Right cardiac atrium (tissue), 5 donors: ENCODE measurements around the gene CHAF1A. TPM values are rescaled to one million over a fixed set of nuclear protein-coding genes. Genes with fewer than 3 reads are reported as not detected.
A peak's percentile ranks its signal among the peaks of the same experiment; 100 is the strongest.

Source experiments
- ATAC-seq, 2 donors: fragments of 200-7000 bp; cut with Tn5 transposase; one replicate each; pipeline versions ENCODE4 v1.8.0 to v1.9.1; 2020; ENCODE audit warnings: moderate library complexity in 2 of 2, mild to moderate bottlenecking in 1 of 2
- DNase-seq, 3 donors: peaks; one replicate each; pipeline ENCODE4 v3.0.0-alpha.2; 2020
- H3K27ac ChIP-seq: one replicate; pipeline ENCODE4 v1.5.1; 2013; ENCODE audit warnings: mild to moderate bottlenecking, low read length, control low read depth, moderate library complexity
- H3K27me3 ChIP-seq: one replicate; pipeline ENCODE4 v1.6.1; 2013; ENCODE audit not compliant: control insufficient read depth, insufficient read depth
- H3K4me1 ChIP-seq: one replicate; pipeline ENCODE4 v1.6.1; 2013; ENCODE audit warnings: low read length; ENCODE audit not compliant: control insufficient read depth, insufficient read depth
- H3K4me3 ChIP-seq: one replicate; pipeline ENCODE4 v1.5.1; 2013; ENCODE audit warnings: low read length, control low read depth
- H3K9me3 ChIP-seq: one replicate; pipeline ENCODE4 v1.6.1; 2013; ENCODE audit warnings: low read length; ENCODE audit not compliant: control insufficient read depth
- WGBS: extraction: QIAGEN DNeasy Blood & Tissue Kit; methylation state at CpG from one replicate; pipeline ENCODE4 v1.1.7; 2013; 5-methylcytosine and 5-hydroxymethylcytosine counted together
- intact Hi-C, 4 donors: fragments of 100-400 bp; cut with DNase I; formaldehyde crosslinking; loops; one replicate each; pipeline versions ENCODE4 v1.11.0 to v1.14.0; 2022 to 2023
- microRNA-seq, 2 donors: library from miRNA; unstranded; fragments of <30 nt; microRNA quantifications; one replicate each; pipeline ENCODE4 v1.2.0, GENCODE V29; 2020 to 2021
- polyA plus RNA-seq: library from polyadenylated mRNA; stranded (reverse); fragments of 200-250 nt; gene quantifications from one replicate; pipeline ENCODE4 v1.2.3, GENCODE V29; 2013
- total RNA-seq, 4 donors: library from RNA; stranded (reverse); fragmentation: NEBNext Ultra II Directional; extraction: Animal tissue kit (Norgen Biotek cat#: 25700); gene quantifications; one replicate each; pipeline ENCODE4 v1.2.1, GENCODE V29; 2021
- donor health status: healthy with polysubstance abuse.
- donor health status: DM: no; HTN: yes; CAD: no.
- donor health status: DM: no; HTN: no; CAD: no.
- donor health status: DM: no; HTN: yes; CAD: no; lungs with severe emphysema.
- donor health status: DM: yes; HTN: yes; CAD: no.

The CHAF1A gene
- total and polyA plus RNA-seq, 5 donors: 4.3 to 7.7 (median 6.0) TPM

GRCh38 chr19:4487572-4487971, 85.1 kb downstream of the CHAF1A start:
- peak in 1 of 3 donors; percentile 51 for DNase-seq
- H3K9me3 ChIP-seq: no peaks in the 10 kb centered on the region
- no peaks in the 10 kb centered on the region for H3K27me3 ChIP-seq
- no peak overlapping the region for H3K27ac ChIP-seq
- intact Hi-C loops: no loop called here
- H3K4me3 ChIP-seq: no peak overlapping the region
- WGBS: 68% methylated on average over 11 of the region's 11 CpGs
- peak; percentile 32 to 71 for ATAC-seq
- no peaks in the 10 kb centered on the region for H3K4me1 ChIP-seq

GRCh38 chr19:4488496-4488895, 86.1 kb downstream of the CHAF1A start:
- ATAC-seq (no peak), DNase-seq (peak in 1 of 3 donors; percentile 32)
- Histone ChIP-seq H3K27ac (no peak overlapping the region), H3K4me3 (no peak overlapping the region), H3K27me3 (no peaks in the 10 kb centered on the region), H3K4me1 (no peaks in the 10 kb centered on the region), H3K9me3 (no peaks in the 10 kb centered on the region)
- intact Hi-C loops: no loop called here
- 94% methylated on average over 29 of the region's 29 CpGs for WGBS

- intact Hi-C loops: no loop called here
- Histone ChIP-seq H3K4me1 (no peaks in the 10 kb centered on the region), H3K4me3 (no peak overlapping the region), H3K27me3 (no peaks in the 10 kb centered on the region), H3K27ac (no peak overlapping the region), H3K9me3 (no peaks in the 10 kb centered on the region)
- DNase-seq (peak in 1 of 3 donors; percentile 46), ATAC-seq (no peak)
- WGBS: 97% methylated on average over 21 of the region's 21 CpGs
Observed at GRCh38 chr19:4491446-4491845, 89.0 kb downstream of the CHAF1A start.

GRCh38 chr19:4492337-4493103, 90.1 kb downstream of the CHAF1A start:
- no peak for ATAC-seq
- no peak for DNase-seq
- intact Hi-C loops: no loop called here
- Histone ChIP-seq H3K27ac (no peak overlapping the region), H3K27me3 (no peaks in the 10 kb centered on the region), H3K9me3 (no peaks in the 10 kb centered on the region), H3K4me3 (no peak overlapping the region), H3K4me1 (no peaks in the 10 kb centered on the region)
- WGBS: 97% methylated on average over 3 of the region's 3 CpGs

Small RNAs within 50 kb of the gene (microRNA-seq; reads per million reads assigned to microRNA genes)
- 0 to 0.42 reads per million in 2 donors for gene MIR4746

Other genes with a start within 250 kb of the CHAF1A start
- not detected for gene CREB3L3, start 249.0 kb upstream of the CHAF1A start, total RNA-seq
- gene CREB3L3, start 249.0 kb upstream of the CHAF1A start, polyA plus RNA-seq: not detected
- gene SIRT6, start 220.1 kb upstream of the CHAF1A start, total RNA-seq: 10 to 100 TPM; 11.2 to 16.6 (median 13.1) TPM
- 15.8 TPM for gene SIRT6, start 220.1 kb upstream of the CHAF1A start, polyA plus RNA-seq
- gene ANKRD24, start 220.0 kb upstream of the CHAF1A start, total RNA-seq: under 1 TPM; 0.31 to 0.88 (median 0.41) TPM
- 0.45 TPM for gene ANKRD24, start 220.0 kb upstream of the CHAF1A start, polyA plus RNA-seq
- gene EBI3, start 173.1 kb upstream of the CHAF1A start, total RNA-seq: 1 to 10 TPM; 1.8 to 2.3 (median 2.1) TPM
- gene EBI3, start 173.1 kb upstream of the CHAF1A start, polyA plus RNA-seq: 0.70 TPM
- gene YJU2, start 155.6 kb upstream of the CHAF1A start, total RNA-seq: 10 to 100 TPM in 2 of 4 donors, 1 to 10 TPM in 2; 9.7 to 12.4 (median 10.9) TPM
- gene YJU2, start 155.6 kb upstream of the CHAF1A start, polyA plus RNA-seq: 17.7 TPM
- gene SHD, start 123.4 kb upstream of the CHAF1A start, total RNA-seq: 10 to 100 TPM; 30.5 to 75.1 (median 54.7) TPM
- 23.9 TPM for gene SHD, start 123.4 kb upstream of the CHAF1A start, polyA plus RNA-seq
- not detected for gene TMIGD2, start 100.3 kb upstream of the CHAF1A start, total RNA-seq
- gene TMIGD2, start 100.3 kb upstream of the CHAF1A start, polyA plus RNA-seq: 0.25 TPM
- not detected for gene FSD1, start 98.0 kb upstream of the CHAF1A start, total RNA-seq
- gene FSD1, start 98.0 kb upstream of the CHAF1A start, polyA plus RNA-seq: not detected
- 10 to 100 TPM in 3 of 4 donors, 1 to 10 TPM in 1; 6.7 to 13.9 (median 11.3) TPM for gene STAP2, start 63.8 kb upstream of the CHAF1A start, total RNA-seq
- 7.8 TPM for gene STAP2, start 63.8 kb upstream of the CHAF1A start, polyA plus RNA-seq
- 10 to 100 TPM; 22.8 to 25.8 (median 25.2) TPM for gene MPND, start 59.1 kb upstream of the CHAF1A start, total RNA-seq
- gene MPND, start 59.1 kb upstream of the CHAF1A start, polyA plus RNA-seq: 24.9 TPM
- 10 to 100 TPM; 26.3 to 40.3 (median 31.8) TPM for gene SH3GL1, start 2.1 kb upstream of the CHAF1A start, total RNA-seq
- gene SH3GL1, start 2.1 kb upstream of the CHAF1A start, polyA plus RNA-seq: 27.7 TPM
- 100 to 1,000 TPM in 3 of 4 donors, 10 to 100 TPM in 1; 99.8 to 124 (median 112) TPM for gene UBXN6, start 55.2 kb downstream of the CHAF1A start, total RNA-seq
- gene UBXN6, start 55.2 kb downstream of the CHAF1A start, polyA plus RNA-seq: 135 TPM
- gene HDGFL2, start 69.7 kb downstream of the CHAF1A start, total RNA-seq: 10 to 100 TPM; 20.6 to 30.5 (median 28.6) TPM
- 31.4 TPM for gene HDGFL2, start 69.7 kb downstream of the CHAF1A start, polyA plus RNA-seq
- gene PLIN4, start 115.8 kb downstream of the CHAF1A start, total RNA-seq: 100 to 1,000 TPM; 102 to 201 (median 112) TPM
- gene PLIN4, start 115.8 kb downstream of the CHAF1A start, polyA plus RNA-seq: 171 TPM
- gene PLIN5, start 132.6 kb downstream of the CHAF1A start, total RNA-seq: 10 to 100 TPM; 25.5 to 60.3 (median 28.2) TPM
- gene PLIN5, start 132.6 kb downstream of the CHAF1A start, polyA plus RNA-seq: 33.9 TPM
- gene LRG1, start 137.4 kb downstream of the CHAF1A start, total RNA-seq: 1 to 10 TPM in 1 of 4 donors, under 1 TPM in 3; 0.20 to 1.1 (median 0.31) TPM
- gene LRG1, start 137.4 kb downstream of the CHAF1A start, polyA plus RNA-seq: 0.41 TPM
- 10 to 100 TPM in 1 of 4 donors, 1 to 10 TPM in 3; 4.2 to 10.4 (median 7.9) TPM for gene SEMA6B, start 157.0 kb downstream of the CHAF1A start, total RNA-seq
- gene SEMA6B, start 157.0 kb downstream of the CHAF1A start, polyA plus RNA-seq: 11.5 TPM
- 1 to 10 TPM; 2.8 to 5.6 (median 4.6) TPM for gene TNFAIP8L1, start 236.9 kb downstream of the CHAF1A start, total RNA-seq
- gene TNFAIP8L1, start 236.9 kb downstream of the CHAF1A start, polyA plus RNA-seq: 6.0 TPM